Globus pallidus (tissue), 1 donor: ENCODE results near the gene GRID1.

Experiments
- DNase-seq: peaks from one replicate; pipeline ENCODE4 v3.0.0-alpha.2; 2015; ENCODE audit warnings: low spot score

Gene GRID1

DNA sequence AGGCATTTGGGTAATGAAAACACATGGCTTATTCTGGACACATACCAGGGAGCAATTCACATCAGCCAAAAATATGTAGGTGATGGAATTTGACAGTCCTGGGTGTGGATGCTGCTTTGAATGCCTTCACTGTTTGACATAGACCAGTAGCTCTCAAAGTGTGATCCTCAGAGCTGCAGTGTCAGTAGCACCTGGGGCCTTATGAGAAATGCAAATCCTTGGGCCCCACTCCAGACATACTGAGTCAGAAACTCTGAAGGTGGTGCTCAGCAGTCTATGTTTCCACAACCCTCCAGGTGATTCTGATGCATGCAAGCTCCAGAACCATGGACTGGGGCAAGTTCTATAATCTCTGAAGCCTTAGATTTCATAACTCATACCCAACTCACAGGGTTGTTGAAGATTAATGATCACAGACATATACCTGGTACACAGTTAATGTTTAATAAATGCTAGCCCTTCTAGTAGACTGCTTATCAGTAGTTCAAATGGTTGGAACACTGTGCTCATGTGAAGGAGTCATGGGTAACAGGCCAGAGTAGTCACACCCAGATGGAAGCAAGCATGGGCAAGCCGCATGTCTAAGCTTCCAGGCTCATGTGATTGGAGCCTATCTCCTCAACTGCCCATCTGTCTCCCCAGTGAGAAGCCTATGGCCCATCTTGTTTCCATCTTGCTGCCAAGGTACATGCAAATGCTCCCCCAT is 715.7 kb downstream of the GRID1 start:
- no peak for DNase-seq

- DNase-seq = no peak
Observed at GRCh38 chr10:85649461-85649860, 717.1 kb downstream of the GRID1 start.

GRCh38 chr10:85648279-85648754 is 718.3 kb downstream of the GRID1 start:
- DNase-seq = no peak

DNA sequence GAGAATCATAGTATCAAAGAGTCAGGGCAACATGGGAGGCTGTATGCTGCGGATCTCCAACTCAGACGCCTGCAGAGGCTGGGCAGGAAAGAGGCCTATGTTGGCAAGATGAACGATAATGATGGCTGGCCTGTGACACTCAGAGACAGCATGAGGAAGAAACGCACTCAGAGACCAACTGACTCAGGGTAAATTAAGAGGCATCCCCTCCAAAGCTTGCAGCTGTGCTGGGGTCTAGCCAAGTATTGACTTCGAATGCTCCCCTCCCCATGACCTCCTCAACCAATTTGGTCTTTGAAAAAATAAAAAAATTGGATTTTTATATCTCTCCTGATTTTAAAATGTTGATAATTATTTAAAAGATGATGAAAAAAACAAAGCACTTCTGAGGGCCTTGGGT is 718.9 kb downstream of the GRID1 start:
- DNase-seq = no peak

GRCh38 chr10:85645926-85646711 is 720.5 kb downstream of the GRID1 start:
- peak; percentile 64 for DNase-seq

DNA sequence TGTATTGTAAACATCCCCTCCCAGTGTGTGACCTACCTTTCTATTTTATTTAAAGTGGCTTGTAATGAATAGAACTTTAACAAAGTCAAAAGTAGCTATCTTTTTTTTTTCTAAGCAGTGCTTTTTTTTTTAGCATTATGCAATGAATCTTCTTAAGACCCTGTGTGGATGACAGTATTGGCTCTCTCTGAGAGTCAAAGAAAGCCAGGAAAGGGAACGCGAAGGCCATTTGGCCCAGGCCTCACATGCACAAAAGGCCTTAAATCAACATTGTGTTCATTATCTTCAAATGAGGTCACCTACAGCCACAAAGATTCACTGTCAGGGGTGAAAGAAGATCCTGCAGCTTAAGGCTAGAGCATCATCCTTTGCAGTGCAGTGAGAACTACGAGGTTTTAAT is 721.5 kb downstream of the GRID1 start:
- no peak for DNase-seq

DNA sequence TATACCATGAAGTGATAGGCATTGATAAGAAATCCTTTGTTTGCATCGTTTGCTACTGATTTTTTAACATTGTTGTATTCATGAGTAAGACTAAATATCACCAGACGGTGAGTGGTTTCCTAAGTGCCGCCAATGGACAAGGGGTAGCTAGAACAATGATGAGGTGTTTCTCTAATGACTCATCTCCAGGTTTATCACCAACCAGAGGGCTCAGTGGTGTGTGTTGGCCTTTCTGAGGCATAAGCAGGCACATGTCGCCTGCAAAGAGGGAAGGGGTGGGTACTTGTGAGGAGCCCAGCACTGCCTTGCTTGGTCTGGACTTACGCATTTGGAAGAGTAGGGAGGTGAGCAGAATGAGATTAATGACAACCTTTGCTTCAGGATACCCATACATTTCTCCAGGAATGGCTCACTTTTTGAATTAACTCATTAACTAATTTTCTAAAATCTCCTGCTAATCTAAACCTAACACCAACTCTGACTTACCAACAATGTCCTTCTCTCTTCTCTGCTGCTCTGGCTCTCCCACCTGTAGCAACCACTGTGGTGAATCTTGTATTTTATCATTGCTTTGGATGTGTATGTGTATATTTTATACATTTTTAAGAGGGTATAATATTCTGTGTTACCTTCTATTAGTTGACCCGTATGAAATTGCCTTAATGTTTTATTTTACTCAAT is 722.6 kb downstream of the GRID1 start:
- no peak for DNase-seq

GRCh38 chr10:85643171-85643844 is 723.3 kb downstream of the GRID1 start:
- no peak for DNase-seq

- no peak for DNase-seq
Observed at GRCh38 chr10:85642421-85643170, 724.0 kb downstream of the GRID1 start.

DNA sequence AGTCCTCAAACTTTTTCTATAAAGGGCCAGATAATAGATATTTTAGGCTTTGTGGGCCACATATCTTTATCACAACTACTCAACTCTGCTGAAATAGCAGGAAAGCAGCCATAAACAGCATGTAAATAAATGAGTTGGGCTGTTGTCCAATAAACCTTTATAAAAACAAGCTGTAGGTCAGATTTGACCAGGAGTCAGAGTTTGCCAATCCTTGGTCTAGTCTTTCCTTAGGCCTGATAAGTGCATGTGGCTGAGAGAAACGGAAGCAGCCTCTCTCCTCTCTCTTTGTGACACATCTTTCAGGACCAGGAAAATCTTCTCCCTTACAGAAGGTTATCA is 724.5 kb downstream of the GRID1 start:
- DNase-seq = no peak

GRCh38 chr10:85641479-85642009 is 725.1 kb downstream of the GRID1 start:
- no peak for DNase-seq

GRCh38 chr10:85638797-85639196 is 727.8 kb downstream of the GRID1 start:
- DNase-seq = no peak

DNA sequence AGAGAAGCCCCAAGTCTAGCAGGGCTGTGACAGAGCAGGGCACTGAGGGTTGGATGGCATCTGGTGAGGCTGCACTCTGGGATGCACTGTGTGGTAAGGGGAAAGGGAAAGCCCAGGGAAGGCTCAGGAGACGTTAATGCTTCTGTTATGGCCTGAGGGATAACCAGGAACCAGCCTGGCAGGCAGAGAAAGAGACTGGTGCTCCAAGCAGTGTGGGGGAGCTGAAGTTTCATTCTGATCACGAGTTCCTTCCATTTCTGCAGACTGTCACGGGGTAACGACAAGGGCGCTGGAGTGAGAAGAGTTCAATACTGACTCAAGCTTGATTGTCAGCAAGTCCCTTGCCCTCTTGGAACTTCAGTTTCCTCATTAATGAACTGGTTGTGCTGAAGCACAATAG is 730.9 kb downstream of the GRID1 start:
- no peak for DNase-seq

DNA sequence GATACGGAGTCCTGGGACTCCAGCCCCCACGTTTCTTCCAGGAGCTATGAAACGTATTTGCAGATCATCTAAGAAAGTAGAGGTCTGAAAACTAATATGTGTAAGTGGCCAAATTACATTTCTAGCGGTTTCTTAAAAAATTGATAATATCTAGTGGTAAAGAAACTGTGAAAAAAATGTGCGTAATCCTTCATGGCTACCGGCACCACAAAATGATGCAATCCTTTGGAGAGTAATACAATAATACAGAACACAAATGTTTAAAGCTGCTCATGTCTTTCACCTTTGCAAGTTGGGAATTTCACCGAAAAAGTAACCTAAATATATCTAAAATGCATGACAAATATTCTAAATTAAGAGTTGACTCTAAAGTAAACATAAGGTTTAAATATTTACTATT is 742.1 kb downstream of the GRID1 start:
- DNase-seq = no peak

DNA sequence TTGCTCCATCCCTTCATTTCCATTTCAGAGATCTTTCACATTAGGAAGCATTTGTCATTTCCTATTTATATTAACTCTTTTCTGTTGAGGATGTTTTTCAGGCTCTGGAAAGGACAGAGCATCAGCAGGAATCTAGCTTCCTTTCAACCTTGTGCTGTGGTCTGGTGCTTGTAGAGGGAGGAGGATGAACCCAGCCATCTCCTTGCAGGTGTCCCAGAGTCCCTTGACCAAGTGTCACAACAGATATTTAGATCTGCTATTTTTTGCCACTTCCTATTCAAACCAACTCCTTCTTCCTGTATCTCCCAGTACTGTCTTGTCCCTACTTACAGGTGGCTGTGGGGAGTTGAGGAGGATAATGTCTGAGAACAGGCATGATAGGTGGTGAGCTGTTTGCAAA is 742.8 kb downstream of the GRID1 start:
- no peak for DNase-seq

GRCh38 chr10:85623342-85623741 is 743.3 kb downstream of the GRID1 start:
- DNase-seq = no peak

DNA sequence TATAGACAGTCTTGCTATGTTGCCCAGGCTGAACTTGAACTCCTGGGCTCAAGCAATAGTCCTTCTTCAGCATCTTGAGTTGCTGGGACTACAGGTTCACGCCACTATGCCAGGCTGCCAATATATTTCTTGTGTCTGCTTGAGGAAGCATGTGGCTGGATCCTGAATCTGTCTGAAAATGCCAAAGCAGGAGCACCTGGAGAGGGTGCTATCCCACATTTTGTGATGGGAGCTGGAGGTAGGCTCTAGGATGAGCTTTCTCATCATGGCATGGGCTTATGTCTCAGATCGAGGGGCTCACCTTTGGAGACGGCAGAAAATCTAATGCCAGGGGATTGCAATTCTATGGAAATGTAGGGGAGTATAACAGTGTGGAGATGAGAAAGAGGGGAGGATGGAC is 744.2 kb downstream of the GRID1 start:
- no peak for DNase-seq

- DNase-seq = no peak
Observed at GRCh38 chr10:85621562-85621961, 745.0 kb downstream of the GRID1 start.

GRCh38 chr10:85620807-85621206 is 745.8 kb downstream of the GRID1 start:
- DNase-seq = no peak

- DNase-seq = no peak
Observed at GRCh38 chr10:85619832-85620231, 746.8 kb downstream of the GRID1 start.

DNA sequence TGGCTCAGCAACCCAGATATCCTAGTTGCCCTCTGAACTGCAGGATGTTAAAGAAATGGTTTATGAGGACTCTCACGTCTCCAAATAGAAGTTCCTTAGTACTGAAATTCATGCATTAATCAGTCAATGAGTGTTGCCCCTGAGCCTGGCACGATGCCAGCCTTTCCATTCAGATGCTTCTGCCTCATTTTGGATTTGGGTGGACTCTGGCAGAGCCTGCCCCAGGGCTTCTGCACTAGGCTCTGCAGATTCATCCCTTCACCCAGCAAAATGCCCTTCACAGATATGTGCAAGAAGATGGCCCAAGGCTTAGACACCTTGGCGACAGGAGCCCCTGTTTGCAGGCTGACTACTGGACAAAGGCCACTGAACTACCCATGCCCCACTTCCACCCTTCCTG is 747.8 kb downstream of the GRID1 start:
- no peak for DNase-seq
